HEK293 (cell line): ENCODE results near the gene AFF1.

Experiments used
- GFI1B ChIP-seq: fragments of 450-650 bp; formaldehyde crosslinking; IDR thresholded peaks from 2 replicates; pipeline ENCODE4 v1.5.1; 2016; ENCODE audit warnings: missing biosample characterization, missing genetic modification characterization
- ZNF114 ChIP-seq: fragments of 450-650 bp; formaldehyde crosslinking; IDR thresholded peaks from 2 replicates; pipeline ENCODE4 v1.5.0; 2017; ENCODE audit warnings: missing biosample characterization, missing genetic modification characterization
- TF ChIP-seq, protein P1 (sequence below): fragments of 450-650 bp; formaldehyde crosslinking; IDR thresholded peaks from 2 replicates; pipeline ENCODE4 v1.5.1; 2016; ENCODE audit warnings: missing biosample characterization, missing genetic modification characterization

GRCh38 chr4:86928400-86929255 lies 6.2 kb upstream of the AFF1 start:
- TF ChIP-seq ZNF114 (tag by site-specific recombination), result no peak
- TF ChIP-seq, protein P1, sequence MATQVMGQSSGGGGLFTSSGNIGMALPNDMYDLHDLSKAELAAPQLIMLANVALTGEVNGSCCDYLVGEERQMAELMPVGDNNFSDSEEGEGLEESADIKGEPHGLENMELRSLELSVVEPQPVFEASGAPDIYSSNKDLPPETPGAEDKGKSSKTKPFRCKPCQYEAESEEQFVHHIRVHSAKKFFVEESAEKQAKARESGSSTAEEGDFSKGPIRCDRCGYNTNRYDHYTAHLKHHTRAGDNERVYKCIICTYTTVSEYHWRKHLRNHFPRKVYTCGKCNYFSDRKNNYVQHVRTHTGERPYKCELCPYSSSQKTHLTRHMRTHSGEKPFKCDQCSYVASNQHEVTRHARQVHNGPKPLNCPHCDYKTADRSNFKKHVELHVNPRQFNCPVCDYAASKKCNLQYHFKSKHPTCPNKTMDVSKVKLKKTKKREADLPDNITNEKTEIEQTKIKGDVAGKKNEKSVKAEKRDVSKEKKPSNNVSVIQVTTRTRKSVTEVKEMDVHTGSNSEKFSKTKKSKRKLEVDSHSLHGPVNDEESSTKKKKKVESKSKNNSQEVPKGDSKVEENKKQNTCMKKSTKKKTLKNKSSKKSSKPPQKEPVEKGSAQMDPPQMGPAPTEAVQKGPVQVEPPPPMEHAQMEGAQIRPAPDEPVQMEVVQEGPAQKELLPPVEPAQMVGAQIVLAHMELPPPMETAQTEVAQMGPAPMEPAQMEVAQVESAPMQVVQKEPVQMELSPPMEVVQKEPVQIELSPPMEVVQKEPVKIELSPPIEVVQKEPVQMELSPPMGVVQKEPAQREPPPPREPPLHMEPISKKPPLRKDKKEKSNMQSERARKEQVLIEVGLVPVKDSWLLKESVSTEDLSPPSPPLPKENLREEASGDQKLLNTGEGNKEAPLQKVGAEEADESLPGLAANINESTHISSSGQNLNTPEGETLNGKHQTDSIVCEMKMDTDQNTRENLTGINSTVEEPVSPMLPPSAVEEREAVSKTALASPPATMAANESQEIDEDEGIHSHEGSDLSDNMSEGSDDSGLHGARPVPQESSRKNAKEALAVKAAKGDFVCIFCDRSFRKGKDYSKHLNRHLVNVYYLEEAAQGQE (tag by site-specific recombination), result no peak
- TF ChIP-seq GFI1B (tag by site-specific recombination), result no peak
